Testis (tissue), 2 donors: Measurements from ENCODE around the gene OAS2.

Experiments used
- POLR2A ChIP-seq: fragments of 450-650 bp; IDR thresholded peaks from one replicate; pipeline ENCODE4 v1.6.1; 2017; ENCODE audit warnings: antibody characterized with exemption, mild to moderate bottlenecking, moderate library complexity
- TF ChIP-seq, protein P1 (sequence below), 3 experiments: fragments of 450-650 bp in 2 of 3; fragments of 200-600 bp in 1 of 3; sonication (generic) in 1 of 3; IDR thresholded peaks; one replicate each; pipeline ENCODE4 v1.5.1; 2016 to 2019; ENCODE audit warnings: antibody characterized with exemption in 3 of 3, mild to moderate bottlenecking in 2 of 3, moderate library complexity in 1 of 3

DNA sequence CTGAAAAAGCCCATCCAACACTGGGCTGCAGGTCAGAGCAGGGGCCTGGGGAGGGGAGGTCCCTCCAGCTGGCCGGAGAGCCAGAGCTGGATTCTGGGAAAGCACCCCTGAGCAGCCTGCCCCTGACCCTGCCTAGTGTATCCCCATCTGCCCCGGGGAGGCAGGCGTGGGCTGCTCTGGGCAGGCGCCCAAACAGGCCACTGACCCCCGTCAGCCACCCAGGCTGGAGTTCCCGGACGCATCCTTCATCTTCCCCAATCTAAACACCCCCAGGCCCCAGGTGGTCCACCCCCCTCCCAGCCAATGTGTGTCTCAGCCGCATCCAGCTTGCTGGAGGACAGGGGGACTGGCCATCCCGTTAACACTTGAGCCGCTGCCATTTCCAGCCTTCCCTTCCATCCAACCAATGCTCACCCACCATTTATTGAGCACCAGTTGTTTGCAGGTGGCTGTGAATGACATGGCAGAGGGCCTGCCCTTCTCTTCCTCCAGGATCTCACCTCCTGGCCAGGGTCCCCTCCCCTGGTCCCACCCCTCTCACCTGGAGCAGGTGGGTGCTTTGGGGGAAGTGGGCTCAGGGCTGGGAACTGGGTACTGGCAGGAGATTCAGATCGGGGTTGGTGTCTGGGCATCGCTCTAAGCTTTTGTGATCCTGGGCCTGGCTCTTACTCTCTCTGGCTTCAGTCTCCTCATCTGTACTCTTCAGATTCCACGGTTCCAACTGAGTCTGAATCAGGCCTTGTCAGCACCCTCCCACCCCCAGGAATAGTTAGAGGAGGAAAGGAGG, 77.5 kb downstream of the OAS2 start:
- TF ChIP-seq, protein P1, sequence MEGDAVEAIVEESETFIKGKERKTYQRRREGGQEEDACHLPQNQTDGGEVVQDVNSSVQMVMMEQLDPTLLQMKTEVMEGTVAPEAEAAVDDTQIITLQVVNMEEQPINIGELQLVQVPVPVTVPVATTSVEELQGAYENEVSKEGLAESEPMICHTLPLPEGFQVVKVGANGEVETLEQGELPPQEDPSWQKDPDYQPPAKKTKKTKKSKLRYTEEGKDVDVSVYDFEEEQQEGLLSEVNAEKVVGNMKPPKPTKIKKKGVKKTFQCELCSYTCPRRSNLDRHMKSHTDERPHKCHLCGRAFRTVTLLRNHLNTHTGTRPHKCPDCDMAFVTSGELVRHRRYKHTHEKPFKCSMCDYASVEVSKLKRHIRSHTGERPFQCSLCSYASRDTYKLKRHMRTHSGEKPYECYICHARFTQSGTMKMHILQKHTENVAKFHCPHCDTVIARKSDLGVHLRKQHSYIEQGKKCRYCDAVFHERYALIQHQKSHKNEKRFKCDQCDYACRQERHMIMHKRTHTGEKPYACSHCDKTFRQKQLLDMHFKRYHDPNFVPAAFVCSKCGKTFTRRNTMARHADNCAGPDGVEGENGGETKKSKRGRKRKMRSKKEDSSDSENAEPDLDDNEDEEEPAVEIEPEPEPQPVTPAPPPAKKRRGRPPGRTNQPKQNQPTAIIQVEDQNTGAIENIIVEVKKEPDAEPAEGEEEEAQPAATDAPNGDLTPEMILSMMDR (IDR thresholded peaks at IDR 0.05) = no peak
- no peak for TF ChIP-seq POLR2A
